Pancreas (tissue), 10 donors: Measurements from ENCODE around the gene SCARB1. TPM values are rescaled to one million over a fixed set of nuclear protein-coding genes. Genes with fewer than 3 reads are reported as not detected.

Experiments
- ATAC-seq, 4 donors: fragments of 200-7000 bp; cut with Tn5 transposase; one replicate each; pipeline versions ENCODE4 v1.8.0 to v1.9.1; 2020; ENCODE audit warnings: mild to moderate bottlenecking in 4 of 4, moderate library complexity in 4 of 4
- DNase-seq, 6 donors: peaks; one replicate each; pipeline ENCODE4 v3.0.0-alpha.2; 2020
- FAIRE-seq: peaks from 2 replicates; lab custom pipeline; 2012; peaks lifted over from hg19 to GRCh38; lab: Jason Lieb, UNC
- H3K27ac ChIP-seq, 4 donors: fragments of 200-600 bp; sonication (generic); 1 replicate in 3 of 4; 2 replicates in 1 of 4; pipeline versions ENCODE4 v1.5.0 to v1.8.0; 2020
- H3K27me3 ChIP-seq, 4 donors: fragments of 200-600 bp; one replicate each; pipeline ENCODE4 v1.8.0; 2021
- H3K36me3 ChIP-seq, 3 donors: fragments of 200-600 bp; sonication (generic) in 1 of 3; one replicate each; pipeline versions ENCODE4 v1.5.0 to v1.8.0; 2020 to 2021
- H3K4me1 ChIP-seq, 3 donors: fragments of 200-600 bp; one replicate each; pipeline ENCODE4 v1.8.0; 2021
- H3K4me3 ChIP-seq, 4 donors: fragments of 200-600 bp; sonication (generic) in 2 of 4; one replicate each; pipeline versions ENCODE4 v1.5.0 to v1.8.0; 2020 to 2021
- H3K9me3 ChIP-seq, 4 donors: fragments of 200-600 bp; one replicate each; pipeline ENCODE4 v1.8.0; 2021
- WGBS, 2 donors: extraction: QIAGEN DNeasy Blood & Tissue Kit; methylation state at CpG; one replicate each; pipeline ENCODE4 v1.1.7; 2013; 5-methylcytosine and 5-hydroxymethylcytosine counted together
- intact Hi-C, 3 donors: fragments of 100-400 bp; cut with DNase I; formaldehyde crosslinking; loops; one replicate each; pipeline versions ENCODE4 v1.11.1 to v1.14.2; 2022
- polyA plus RNA-seq, 2 donors: library from polyadenylated mRNA; stranded (reverse); fragments of 200-250 nt; gene quantifications; one replicate each; pipeline ENCODE4 v1.2.3, GENCODE V29; 2013
- total RNA-seq, 6 donors: library from RNA; stranded (reverse); fragmentation: NEBNext Ultra II Directional in 4 of 6; extraction: Animal tissue kit (Norgen Biotek cat#: 25700) in 4 of 6; gene quantifications; one replicate each; pipeline versions ENCODE4 v1.2.1 to v1.2.4, GENCODE V29; 2021 to 2023
- TF ChIP-seq, protein P1 (sequence below), 4 donors: fragments of 200-600 bp; sonication (generic) in 3 of 4; IDR thresholded peaks; one replicate each; pipeline versions ENCODE4 v1.5.0 to v1.8.0; 2021; ENCODE audit warnings: antibody characterized with exemption in 4 of 4
- donor health status: healthy with polysubstance abuse.
- donor health status: DM: no; HTN: no; CAD: no; lungs with moderate emphysema.
- donor health status: DM: no; HTN: no; CAD: no.
- donor health status: control.
- donor health status: control.
- donor health status: Bipolar disorder and iron deficiency.
- donor health status: DM: yes; HTN: yes; CAD: no.
- donor health status: DM: no; HTN: no; CAD: no.
- donor health status: DM: no; HTN: no; CAD: no.
- donor health status: DM: yes; HTN: yes; CAD: no.

SCARB1 gene
- total and polyA plus RNA-seq, 8 donors: 4.7 to 14.7 (median 9.6) TPM

DNA sequence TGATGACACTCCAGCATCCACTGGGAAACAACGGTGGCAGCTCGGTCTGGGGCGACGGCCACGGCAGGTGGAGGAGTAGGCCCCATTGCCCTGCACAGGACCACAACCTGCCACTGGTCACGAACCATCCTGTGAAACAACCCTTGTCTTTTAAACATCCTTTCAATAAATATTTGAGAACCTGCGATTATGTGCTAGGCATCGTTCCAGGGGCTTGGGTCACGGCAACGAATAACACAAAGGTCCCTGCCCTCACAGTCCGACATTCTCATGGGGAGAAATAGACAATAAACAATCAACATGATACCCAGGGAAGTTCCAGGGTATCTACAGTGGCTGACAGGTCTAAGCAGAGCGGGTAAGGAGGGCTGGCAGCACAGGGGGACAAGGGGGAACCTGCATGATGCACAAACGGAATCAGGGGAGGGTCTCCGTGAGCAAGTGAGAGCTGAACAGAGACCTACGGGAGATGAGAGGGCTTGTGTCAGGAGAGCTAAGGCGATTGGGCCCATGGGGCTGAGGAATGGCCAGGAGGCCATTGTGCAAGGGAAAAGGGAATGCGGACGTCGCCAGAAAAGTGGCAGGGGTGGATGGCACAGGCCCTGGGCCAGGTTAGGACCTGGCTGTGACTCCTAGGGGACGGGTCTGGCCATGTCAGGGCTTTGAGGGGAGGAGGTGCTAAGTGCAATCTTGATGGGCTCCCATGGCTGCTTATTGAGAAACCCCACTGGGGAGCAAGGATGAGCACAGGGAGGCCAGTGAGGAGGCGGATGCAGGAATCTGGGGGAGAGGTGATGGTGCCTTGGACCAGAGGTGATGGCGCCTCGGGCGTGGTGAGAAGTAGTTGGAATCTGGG is 9.7 kb downstream of the SCARB1 start:
- no peak overlapping the region for H3K4me3 ChIP-seq
- peaks cover 0 to 14% (median 5%) of the 10 kb centered on the region in 3 donors for H3K4me1 ChIP-seq
- DNase-seq (no peak), FAIRE-seq (no peak), ATAC-seq (no peak)
- intact Hi-C loops: no loop called here
- H3K36me3 ChIP-seq: no peaks in the 10 kb centered on the region
- WGBS, 2 donors: 79 to 82% methylated on average over 24 of the region's 24 CpGs
- H3K9me3 ChIP-seq: no peaks in the 10 kb centered on the region
- H3K27ac ChIP-seq: no peak overlapping the region
- TF ChIP-seq, protein P1, sequence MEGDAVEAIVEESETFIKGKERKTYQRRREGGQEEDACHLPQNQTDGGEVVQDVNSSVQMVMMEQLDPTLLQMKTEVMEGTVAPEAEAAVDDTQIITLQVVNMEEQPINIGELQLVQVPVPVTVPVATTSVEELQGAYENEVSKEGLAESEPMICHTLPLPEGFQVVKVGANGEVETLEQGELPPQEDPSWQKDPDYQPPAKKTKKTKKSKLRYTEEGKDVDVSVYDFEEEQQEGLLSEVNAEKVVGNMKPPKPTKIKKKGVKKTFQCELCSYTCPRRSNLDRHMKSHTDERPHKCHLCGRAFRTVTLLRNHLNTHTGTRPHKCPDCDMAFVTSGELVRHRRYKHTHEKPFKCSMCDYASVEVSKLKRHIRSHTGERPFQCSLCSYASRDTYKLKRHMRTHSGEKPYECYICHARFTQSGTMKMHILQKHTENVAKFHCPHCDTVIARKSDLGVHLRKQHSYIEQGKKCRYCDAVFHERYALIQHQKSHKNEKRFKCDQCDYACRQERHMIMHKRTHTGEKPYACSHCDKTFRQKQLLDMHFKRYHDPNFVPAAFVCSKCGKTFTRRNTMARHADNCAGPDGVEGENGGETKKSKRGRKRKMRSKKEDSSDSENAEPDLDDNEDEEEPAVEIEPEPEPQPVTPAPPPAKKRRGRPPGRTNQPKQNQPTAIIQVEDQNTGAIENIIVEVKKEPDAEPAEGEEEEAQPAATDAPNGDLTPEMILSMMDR (IDR thresholded peaks at IDR 0.05): no peak
- no peaks in the 10 kb centered on the region for H3K27me3 ChIP-seq

DNA sequence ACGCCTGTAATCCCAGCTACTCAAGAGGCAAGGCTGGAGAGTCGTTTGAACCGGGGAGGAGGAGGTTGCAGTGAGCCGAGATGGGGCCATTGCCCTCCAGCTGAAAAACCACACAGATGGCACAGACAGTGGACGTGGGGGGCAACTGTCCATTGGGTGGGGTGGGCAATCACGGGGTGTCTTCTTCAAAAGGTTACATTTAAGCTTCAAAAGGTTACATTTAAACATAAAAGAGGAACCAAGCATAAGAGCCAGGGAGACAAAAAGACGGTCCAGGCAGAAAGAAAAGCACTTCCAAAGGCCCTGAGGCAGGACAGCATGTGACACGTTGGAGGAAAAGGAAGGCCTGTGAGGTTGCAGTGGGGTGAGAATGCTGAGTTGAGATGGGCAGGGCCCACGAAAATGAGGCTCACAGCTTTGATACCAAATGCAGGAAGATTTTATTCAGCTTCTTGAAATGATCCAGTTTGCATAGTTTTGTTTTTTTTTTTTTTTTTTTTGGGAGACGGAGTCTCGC is 10.7 kb downstream of the SCARB1 start:
- DNase-seq (no peak), FAIRE-seq (no peak), ATAC-seq (peak in 2 of 4 donors; percentile 38 to 41)
- Histone ChIP-seq H3K4me1 (peaks cover 0 to 14% (median 6%) of the 10 kb centered on the region in 3 donors), H3K4me3 (no peak overlapping the region), H3K9me3 (no peaks in the 10 kb centered on the region), H3K27me3 (no peaks in the 10 kb centered on the region), H3K36me3 (no peaks in the 10 kb centered on the region), H3K27ac (peak overlapping the region in 1 of 4 donors; percentile 51)
- 84 to 89% methylated on average over 10 to 11 of the region's 11 CpGs for WGBS, 2 donors
- intact Hi-C loops: no loop called here
- TF ChIP-seq, protein P1 (IDR thresholded peaks at IDR 0.05): no peak

DNA sequence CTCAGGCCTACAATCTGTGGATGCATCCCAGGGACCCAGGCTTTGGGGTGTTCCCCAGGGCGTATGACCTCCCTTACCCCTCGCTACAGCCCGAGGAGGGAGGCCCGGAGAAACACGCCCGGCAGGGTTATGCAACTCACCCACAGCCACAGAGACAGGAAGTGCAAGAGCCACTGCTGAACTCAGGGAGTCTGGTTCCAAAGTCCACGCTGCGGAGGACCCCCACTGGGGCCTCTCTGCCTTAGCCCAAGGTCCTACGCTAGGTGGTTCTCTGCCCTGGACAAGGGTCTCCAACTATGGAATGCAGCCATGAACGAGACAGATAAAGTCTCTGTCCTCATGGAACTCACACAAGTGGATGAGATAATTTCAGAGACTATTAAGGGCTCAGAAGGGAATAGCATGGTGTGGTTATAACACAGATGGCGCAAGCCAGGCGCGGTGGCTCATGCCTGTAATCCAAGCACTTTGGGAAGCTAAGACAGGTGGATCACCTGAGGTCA is 11.3 kb downstream of the SCARB1 start:
- H3K4me3 ChIP-seq: no peak overlapping the region
- FAIRE-seq: no peak
- intact Hi-C loops: no loop called here
- no peaks in the 10 kb centered on the region for H3K27me3 ChIP-seq
- peak in 1 of 6 donors; percentile 59 for DNase-seq
- H3K9me3 ChIP-seq: no peaks in the 10 kb centered on the region
- peak in 3 of 4 donors; percentile 63 to 78 (median 72) for ATAC-seq
- peaks cover 5 to 16% (median 10%) of the 10 kb centered on the region in 3 donors for H3K4me1 ChIP-seq
- TF ChIP-seq, protein P1 (IDR thresholded peaks at IDR 0.05): no peak
- H3K27ac ChIP-seq: peak overlapping the region in 1 of 4 donors; percentile 51
- H3K36me3 ChIP-seq: no peaks in the 10 kb centered on the region
- 62 to 71% methylated on average over 13 of the region's 13 CpGs for WGBS, 2 donors

DNA sequence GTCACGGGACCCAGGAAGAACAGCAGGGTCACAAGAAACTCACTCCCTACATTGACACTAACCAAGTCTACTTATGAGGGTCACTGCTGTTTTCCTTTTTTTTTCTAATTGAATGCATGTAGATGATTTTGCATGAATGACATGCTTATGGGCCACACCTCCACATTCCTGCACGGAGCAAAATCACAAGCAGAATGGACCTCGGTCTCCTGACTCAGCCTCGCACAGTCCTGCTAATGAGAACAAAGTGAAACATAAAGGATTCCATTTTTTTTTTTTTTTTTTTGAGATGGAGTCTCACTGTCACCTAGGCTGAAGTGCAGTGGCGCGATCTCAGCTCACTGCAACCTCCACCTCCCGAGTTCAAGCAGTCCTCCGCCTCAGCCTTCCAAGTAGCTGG is 12.3 kb downstream of the SCARB1 start:
- TF ChIP-seq, protein P1 (IDR thresholded peaks at IDR 0.05): no peak
- Histone ChIP-seq H3K36me3 (no peaks in the 10 kb centered on the region), H3K27ac (no peak overlapping the region), H3K27me3 (no peaks in the 10 kb centered on the region), H3K4me3 (no peak overlapping the region), H3K4me1 (peaks cover 9 to 18% (median 10%) of the 10 kb centered on the region in 3 donors), H3K9me3 (no peaks in the 10 kb centered on the region)
- WGBS, 2 donors: 95% methylated on average over 8 of the region's 8 CpGs
- FAIRE-seq (no peak), ATAC-seq (no peak), DNase-seq (no peak)
- intact Hi-C loops: no loop called here
